Smooth muscle cell of the umbilical artery (primary cell): ENCODE measurements around the gene APLNR. TPM values are rescaled to one million over a fixed set of nuclear protein-coding genes. Genes with fewer than 3 reads are reported as not detected.

ENCODE experiments used
- total RNA-seq: library from RNA; depleted of rRNA; stranded (reverse); fragments of >200 nt; gene quantifications from 2 replicates; pipeline ENCODE4 v1.2.3, GENCODE V29; 2014

APLNR gene
- not detected in 2 replicates for total RNA-seq

DNA sequence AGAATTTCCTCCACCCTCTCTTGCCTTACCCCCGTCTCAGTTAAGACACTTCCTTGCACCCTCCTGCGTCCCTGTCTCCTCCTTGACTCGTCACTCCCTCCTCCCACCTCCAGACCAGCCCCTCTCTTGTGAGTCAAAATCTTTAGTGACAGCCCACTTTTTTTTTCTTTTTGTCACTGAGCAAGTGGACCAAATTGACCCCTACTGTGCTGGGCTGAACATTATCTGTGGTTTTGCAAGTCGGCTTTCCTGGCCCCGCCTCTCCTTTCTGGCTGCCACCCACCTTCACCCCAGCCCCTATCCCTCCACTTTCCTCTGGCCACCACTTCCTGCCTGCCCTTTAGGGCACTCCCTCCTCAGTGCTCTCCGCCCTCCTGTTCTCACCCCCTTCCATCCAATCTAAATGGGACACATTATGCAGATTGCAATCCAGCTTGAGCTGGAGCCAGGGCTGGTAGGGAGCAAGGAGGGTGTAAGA, at the start of gene APLNR:
APLNR (minus strand) TSS at position 47 of the 478 bp plus-strand sequence. CDS start 246 bp downstream, outside the sequence.

Other genes starting within 250 kb of the APLNR start
- gene OR5AK2, start 248.3 kb downstream of the APLNR start, total RNA-seq: not detected in 2 replicates
- not detected in 2 replicates for gene LRRC55, start 55.3 kb downstream of the APLNR start, total RNA-seq
- gene TNKS1BP1, start 87.7 kb upstream of the APLNR start, total RNA-seq: 63.8 and 76.7 TPM in 2 replicates
- gene SSRP1, start 98.6 kb upstream of the APLNR start, total RNA-seq: 46.3 and 85.6 TPM in 2 replicates
- gene P2RX3, start 101.1 kb upstream of the APLNR start, total RNA-seq: not detected in 2 replicates
- not detected in 2 replicates for gene PRG3, start 143.9 kb upstream of the APLNR start, total RNA-seq
- gene PRG2, start 153.4 kb upstream of the APLNR start, total RNA-seq: 0.09 and 0.89 TPM in 2 replicates
- 38.6 and 49.6 TPM in 2 replicates for gene SLC43A3, start 189.9 kb upstream of the APLNR start, total RNA-seq
- 0.05 TPM in 1 of 2 replicates, not detected in the other for gene RTN4RL2, start 223.3 kb upstream of the APLNR start, total RNA-seq